GM15510 (cell line): ENCODE results near the gene JUP.

ENCODE experiments used
- POLR2A ChIP-seq: IDR thresholded peaks from 3 replicates; pipeline ENCODE4 v1.6.1; 2011; ENCODE audit warnings: borderline replicate concordance; ENCODE audit not compliant: insufficient read length; ENCODE audit errors: extremely low read depth

JUP gene

GRCh38 chr17:41813152-41813680 lies 26.7 kb upstream of the JUP start:
- no peak for TF ChIP-seq POLR2A

GRCh38 chr17:41812381-41813151 lies 26.1 kb upstream of the JUP start, which contains the start of gene FKBP10:
FKBP10 (plus strand) TSS chr17:41813004; CDS start chr17:41813035, 31 bp downstream.
- TF ChIP-seq POLR2A = no peak

- TF ChIP-seq POLR2A = no peak
Observed at GRCh38 chr17:41811549-41812380, 25.3 kb upstream of the JUP start, which contains the start of gene P3H4. P3H4 (minus strand) TSS chr17:41811949; CDS start chr17:41811915, 34 bp downstream.

- no peak for TF ChIP-seq POLR2A
Observed at GRCh38 chr17:41810659-41811548, 24.4 kb upstream of the JUP start.

GRCh38 chr17:41806685-41807445 lies 20.4 kb upstream of the JUP start:
- no peak for TF ChIP-seq POLR2A

GRCh38 chr17:41803049-41804020 lies 16.8 kb upstream of the JUP start:
- TF ChIP-seq POLR2A = no peak

- TF ChIP-seq POLR2A = no peak
Observed at GRCh38 chr17:41801374-41802271, 15.1 kb upstream of the JUP start.

- TF ChIP-seq POLR2A = no peak
Observed at GRCh38 chr17:41800601-41801373, 14.3 kb upstream of the JUP start.

- TF ChIP-seq POLR2A = no peak
Observed at GRCh38 chr17:41799366-41799765, 12.9 kb upstream of the JUP start.

GRCh38 chr17:41797377-41797776 lies 10.9 kb upstream of the JUP start:
- no peak for TF ChIP-seq POLR2A
